NOMO-1 treated with dmso at 0.1 percent for 144 hours (cell line): ENCODE results near the gene KLHL42.
A peak's percentile ranks its signal among the peaks of the same experiment; 100 is the strongest.
"Not testable (repeated sequence)": the region's sequence is repeated elsewhere in the genome, so short reads cannot be mapped to it uniquely, and the experiment has no call there.

Experiments used
- DNase-seq: peaks from one replicate; lab custom pipeline; 2025; ENCODE audit not compliant: unreplicated experiment; lab: John Stamatoyannopoulos, UW

KLHL42 gene

GRCh38 chr12:27779920-27780611 lies at the start of gene KLHL42, which contains the start of gene MANSC4:
KLHL42 (plus strand) TSS chr12:27780233; CDS start chr12:27780331, 98 bp downstream.
MANSC4 (minus strand) TSS chr12:27780236; CDS start chr12:27771276, 8,960 bp downstream.
- peak; percentile 56 for DNase-seq

GRCh38 chr12:27732281-27732680 lies 47.8 kb upstream of the KLHL42 start:
- no peak for DNase-seq

- DNase-seq = no peak
These were observed 46.9 kb upstream of the KLHL42 start for GRCh38 chr12:27733052-27733656.

- no peak for DNase-seq
These were observed 46.2 kb upstream of the KLHL42 start for GRCh38 chr12:27733791-27734190.

- DNase-seq = not testable (repeated sequence)
These were observed 45.7 kb upstream of the KLHL42 start for GRCh38 chr12:27734321-27734720.

- DNase-seq = no peak
These were observed 36.4 kb upstream of the KLHL42 start for GRCh38 chr12:27743601-27744000.

- not testable (repeated sequence) for DNase-seq
These were observed 34.3 kb upstream of the KLHL42 start for GRCh38 chr12:27745734-27746133.

- no peak for DNase-seq
These were observed 32.8 kb upstream of the KLHL42 start for GRCh38 chr12:27747111-27747820.

- DNase-seq = no peak
These were observed 28.5 kb upstream of the KLHL42 start for GRCh38 chr12:27751386-27752047.

GRCh38 chr12:27754795-27755194 lies 25.2 kb upstream of the KLHL42 start:
- DNase-seq = no peak

GRCh38 chr12:27756670-27757195 lies 23.3 kb upstream of the KLHL42 start:
- DNase-seq = no peak

- no peak for DNase-seq
These were observed 17.3 kb upstream of the KLHL42 start for GRCh38 chr12:27762757-27763156.

GRCh38 chr12:27766587-27766986 lies 13.4 kb upstream of the KLHL42 start:
- DNase-seq = no peak

- DNase-seq = no peak
These were observed 10.8 kb upstream of the KLHL42 start for GRCh38 chr12:27769142-27769673.

GRCh38 chr12:27771481-27772327 lies 8.3 kb upstream of the KLHL42 start:
- DNase-seq = no peak

- no peak for DNase-seq
These were observed 7.5 kb upstream of the KLHL42 start for GRCh38 chr12:27772328-27773049.

GRCh38 chr12:27777141-27777540 lies 2.9 kb upstream of the KLHL42 start:
- DNase-seq = no peak

- DNase-seq = no peak
These were observed 1.8 kb upstream of the KLHL42 start for GRCh38 chr12:27778206-27778605.

- DNase-seq = no peak
These were observed 565 bp upstream of the KLHL42 start for GRCh38 chr12:27779416-27779919.
